K562 (cell line): ENCODE results near the gene PIP4K2A. TPM values are rescaled to one million over a fixed set of nuclear protein-coding genes. Genes with fewer than 3 reads are reported as not detected.

Experiments used
- ADNP ChIP-seq: fragments of 200-800 bp; sonication (Bioruptor generic); IDR thresholded peaks from 2 replicates; pipeline ENCODE4 v1.6.1; 2016; ENCODE audit warnings: missing genetic modification characterization, missing compliant biosample characterization
- BMI1 ChIP-seq: fragments of 150-350 bp; IDR thresholded peaks from 2 replicates; pipeline ENCODE4 v1.6.1; 2014; ENCODE audit warnings: low read length
- CCNT2 ChIP-seq: IDR thresholded peaks from 2 replicates; pipeline ENCODE4 v1.6.1; 2011; ENCODE audit warnings: borderline replicate concordance, low read depth, mild to moderate bottlenecking, moderate library complexity, mixed read lengths, low read length; ENCODE audit not compliant: insufficient read length; ENCODE audit errors: extremely low read depth
- ESRRB ChIP-seq: fragments of 250-450 bp; sonication (Bioruptor Pico); IDR thresholded peaks from 2 replicates; pipeline ENCODE4 v1.5.0; 2020; ENCODE audit warnings: mild to moderate bottlenecking, moderate library complexity, borderline replicate concordance
- HINFP ChIP-seq: fragments of 450-650 bp; conservative IDR thresholded peaks from 2 replicates; pipeline ENCODE4 v1.6.1; 2016; ENCODE audit warnings: missing genetic modification characterization, low read depth, mild to moderate bottlenecking, control low read depth, missing compliant biosample characterization
- HNRNPL ChIP-seq: fragments of 200-400 bp; formaldehyde crosslinking; IDR thresholded peaks from 2 replicates; pipeline ENCODE4 v1.6.1; 2017; ENCODE audit warnings: low read depth, mild to moderate bottlenecking, low read length
- MXD1 ChIP-seq: fragments of 250-450 bp; sonication (Bioruptor Pico); IDR thresholded peaks from 2 replicates; pipeline ENCODE4 v1.8.0; 2021; ENCODE audit warnings: borderline replicate concordance, mild to moderate bottlenecking, moderate library complexity; ENCODE audit not compliant: poor library complexity, severe bottlenecking
- MYNN ChIP-seq, 2 experiments: sonication (generic); formaldehyde crosslinking in 1 of 2; IDR thresholded peaks; 2 replicates each; pipeline versions ENCODE4 v1.5.0 to v1.6.1; 2016 to 2020; ENCODE audit warnings: antibody characterized with exemption in 1 of 2, missing genetic modification reagents in 1 of 2
- NFIX ChIP-seq: fragments of 250-450 bp; sonication (Bioruptor Pico); IDR thresholded peaks from 2 replicates; pipeline ENCODE4 v1.4.0; 2020; ENCODE audit warnings: low read depth, mild to moderate bottlenecking, moderate library complexity
- NR2C2 ChIP-seq, 2 experiments: fragments of 200-800 bp in 1 of 2; sonication (Bioruptor generic) in 1 of 2; sonication (generic) in 1 of 2; formaldehyde crosslinking in 1 of 2; IDR thresholded peaks; 2 replicates each; pipeline versions ENCODE4 v1.6.1 to v1.8.0; 2016 to 2022; ENCODE audit warnings: mild to moderate bottlenecking in 1 of 2, missing compliant biosample characterization in 1 of 2, missing genetic modification characterization in 1 of 2, missing genetic modification reagents in 1 of 2
- RUNX1 ChIP-seq: sonication (generic); IDR thresholded peaks from 2 replicates; pipeline ENCODE4 v1.6.1; 2016; ENCODE audit warnings: antibody characterized with exemption, low read depth
- SMARCA4 ChIP-seq: fragments of 450-650 bp; IDR thresholded peaks from 2 replicates; pipeline ENCODE4 v1.6.1; 2016
- STAT5A ChIP-seq: IDR thresholded peaks from 2 replicates; pipeline ENCODE4 v1.6.1; 2012; ENCODE audit warnings: low read length, inconsistent platforms, borderline replicate concordance
- TSHZ1 ChIP-seq: fragments of 250-450 bp; sonication (Bioruptor Pico); IDR thresholded peaks from 2 replicates; pipeline ENCODE4 v1.4.0; 2020; ENCODE audit warnings: mild to moderate bottlenecking, moderate library complexity
- USF2 ChIP-seq: sonication (generic); formaldehyde crosslinking; IDR thresholded peaks from 2 replicates; pipeline ENCODE4 v1.5.0; 2020; ENCODE audit warnings: missing genetic modification reagents
- ZNF146 ChIP-seq: IDR thresholded peaks from one replicate; pipeline ENCODE4 v1.6.1; 2018; ENCODE audit warnings: missing compliant biosample characterization; ENCODE audit not compliant: unreplicated experiment
- ZNF212 ChIP-seq: fragments of 450-650 bp; formaldehyde crosslinking; IDR thresholded peaks from 2 replicates; pipeline ENCODE4 v1.4.0; 2020; ENCODE audit warnings: mild to moderate bottlenecking
- ZNF445 ChIP-seq: fragments of 250-450 bp; sonication (Bioruptor Pico); IDR thresholded peaks from 2 replicates; pipeline ENCODE4 v1.4.0; 2020; ENCODE audit warnings: low read depth, mild to moderate bottlenecking, moderate library complexity
- ZNF511 ChIP-seq: sonication (generic); formaldehyde crosslinking; IDR thresholded peaks from 2 replicates; pipeline ENCODE4 v1.8.0; 2022; ENCODE audit warnings: mild to moderate bottlenecking, missing genetic modification reagents
- ZNF717 ChIP-seq: fragments of 250-450 bp; sonication (Bioruptor Pico); IDR thresholded peaks from 2 replicates; pipeline ENCODE4 v1.5.0; 2021
- ZNF830 ChIP-seq: fragments of 250-450 bp; sonication (Bioruptor Pico); IDR thresholded peaks from 2 replicates; pipeline ENCODE4 v1.5.0; 2021; ENCODE audit warnings: mild to moderate bottlenecking
- polyA plus RNA-seq, 8 experiments: library from polyadenylated mRNA; depleted of rRNA in 4 of 8; stranded (reverse) in 5 of 8; unstranded in 3 of 8; fragments of >200 nt; fragmentation: Nextera tagmentation in 2 of 8; fragmentation: Illumina TruSeq in 1 of 8; extraction: Ambion mirVana in 2 of 8; extraction: Trizol in 1 of 8; gene quantifications; 2 replicates each; pipeline versions ENCODE4 v1.2.1 to v1.2.3, GENCODE V29; 2011 to 2014; ENCODE audit warnings: inconsistent platforms in 1 of 8, missing spikeins in 1 of 8
- total RNA-seq, 7 experiments: library from RNA; depleted of rRNA in 6 of 7; stranded (reverse); fragments of >200 nt in 6 of 7; fragmentation: Illumina TruSeq in 2 of 7; extraction: Trizol in 2 of 7; gene quantifications; 2 replicates each; pipeline versions ENCODE4 v1.2.1 to v1.2.3, GENCODE V29; 2011 to 2021; ENCODE audit warnings: low replicate concordance in 1 of 7

The PIP4K2A gene
- total and polyA plus RNA-seq, 9 of the 15 experiments (the other 6 are each of a cell fraction or from before 2014, with no cell fraction given) = 35.6 to 117 (median 71.9) TPM

GRCh38 chr10:22733992-22734391 is 19.6 kb upstream of the PIP4K2A start (continued):
- TF ChIP-seq CCNT2 (no peak), ZNF445 (CRISPR knock-in tag) (no peak), TSHZ1 (CRISPR knock-in tag) (no peak), SMARCA4 (0 out of 2 replicates have a peak, but pooled peaks have one; percentile 12), STAT5A (peak; percentile 17; the same call in 1 of the 2 replicates), ZNF717 (CRISPR knock-in tag) (no peak), ZNF146 (no peak), MYNN (IDR thresholded peaks at IDR 0.05) (peak; percentile 40; the same call in 1 of the 2 replicates), MYNN (CRISPR knock-in tag; IDR thresholded peaks at IDR 0.05) (no peak), ZNF212 (CRISPR knock-in tag) (no peak), MXD1 (no peak), HINFP (tag) (no peak), ADNP (tag) (no peak), NFIX (CRISPR knock-in tag) (no peak), USF2 (no peak), RUNX1 (no peak), ESRRB (CRISPR knock-in tag) (no peak), BMI1 (no peak), ZNF830 (CRISPR knock-in tag) (no peak), HNRNPL (no peak), ZNF511 (no peak), NR2C2 (CRISPR knock-in tag; IDR thresholded peaks at IDR 0.05) (no peak), NR2C2 (tag; IDR thresholded peaks at IDR 0.05) (no peak)
